AG04449 (cell line): ENCODE data around the gene NME4.

Source experiments
- CTCF ChIA-PET: fragments of 350-600 bp; formaldehyde crosslinking; extraction: SDS; loops from one replicate; lab custom pipeline; 2021; ENCODE audit warnings: antibody characterized with exemption; lab: Yijun Ruan, JAX
- POLR2A ChIA-PET: fragments of 400-600, 350-600 bp; formaldehyde crosslinking; extraction: SDS; loops from one replicate; lab custom pipeline; 2020; ENCODE audit warnings: antibody characterized with exemption, inconsistent platforms; lab: Yijun Ruan, JAX
- DNase-seq: peaks from one replicate; pipeline ENCODE4 v3.0.0-alpha.2; 2010; ENCODE audit warnings: low read depth, low spot score
- H3K4me3 ChIP-seq: 2 replicates; pipeline ENCODE4 v1.5.1; 2011; ENCODE audit warnings: low read depth, mild to moderate bottlenecking, control low read depth, low read length
- CTCF ChIP-seq: IDR thresholded peaks from one replicate; pipeline ENCODE4 v1.5.1; 2011; ENCODE audit warnings: mild to moderate bottlenecking, moderate library complexity, low read length, control low read depth, inconsistent platforms; ENCODE audit not compliant: insufficient read depth; ENCODE audit errors: missing control alignments

NME4 gene

GRCh38 chr16:379961-380761 lies 16.8 kb upstream of the NME4 start:
- CTCF ChIA-PET: interaction anchor here (0.9 kb wide), 1 partner anchor 140 kb away, joined by 3 read pairs; no protein-coding TSS in a partner anchor
- no peak for DNase-seq
- TF ChIP-seq CTCF: no peak
- POLR2A ChIA-PET: no interaction called here
- peak overlapping the region; percentile 70 for H3K4me3 ChIP-seq

- DNase-seq: no peak
- H3K4me3 ChIP-seq: peak overlapping the region; percentile 70
- ChIA-PET CTCF (no interaction called here), POLR2A (no interaction called here)
- TF ChIP-seq CTCF: no peak
Measured at GRCh38 chr16:380762-381011, 16.3 kb upstream of the NME4 start.

- peak overlapping the region; percentile 70 for H3K4me3 ChIP-seq
- no peak for DNase-seq
- ChIA-PET CTCF (no interaction called here), POLR2A (no interaction called here)
- no peak for TF ChIP-seq CTCF
Measured at GRCh38 chr16:381012-381788, 15.8 kb upstream of the NME4 start.

- no peak for TF ChIP-seq CTCF
- no peak for DNase-seq
- ChIA-PET POLR2A (no interaction called here), CTCF (interaction anchor here (0.6 to 1.2 kb wide), 2 partner anchors 10 to 337 kb away, joined by 3 to 6 read pairs; no protein-coding TSS in a partner anchor)
- peak within 1 kb of the TSS; percentile 70 for H3K4me3 ChIP-seq
Measured at GRCh38 chr16:381789-382717, 14.9 kb upstream of the NME4 start, which contains the start of gene PGAP6. Gene PGAP6, minus strand, starts transcription at chr16:381978. Its CDS starts 157 bp downstream, at chr16:381821.

- ChIA-PET POLR2A (interaction anchor here (0.6 kb wide), 1 partner anchor 38 kb away, joined by 3 read pairs; no protein-coding TSS in a partner anchor), CTCF (interaction anchor here (1.2 kb wide), 1 partner anchor 9 kb away, joined by 6 read pairs; no protein-coding TSS in a partner anchor)
- H3K4me3 ChIP-seq: no peak overlapping the region
- no peak for TF ChIP-seq CTCF
- DNase-seq: no peak
Measured at GRCh38 chr16:383326-384051, 13.5 kb upstream of the NME4 start.
